GM19438 (cell line): ENCODE data around the gene NOD1.

Experiments used
- ATAC-seq: cut with Tn5 transposase; IDR thresholded peaks from one replicate; pipeline ENCODE4 v1.9.1; 2021; ENCODE audit warnings: low read depth; ENCODE audit not compliant: unreplicated experiment

Gene NOD1

DNA sequence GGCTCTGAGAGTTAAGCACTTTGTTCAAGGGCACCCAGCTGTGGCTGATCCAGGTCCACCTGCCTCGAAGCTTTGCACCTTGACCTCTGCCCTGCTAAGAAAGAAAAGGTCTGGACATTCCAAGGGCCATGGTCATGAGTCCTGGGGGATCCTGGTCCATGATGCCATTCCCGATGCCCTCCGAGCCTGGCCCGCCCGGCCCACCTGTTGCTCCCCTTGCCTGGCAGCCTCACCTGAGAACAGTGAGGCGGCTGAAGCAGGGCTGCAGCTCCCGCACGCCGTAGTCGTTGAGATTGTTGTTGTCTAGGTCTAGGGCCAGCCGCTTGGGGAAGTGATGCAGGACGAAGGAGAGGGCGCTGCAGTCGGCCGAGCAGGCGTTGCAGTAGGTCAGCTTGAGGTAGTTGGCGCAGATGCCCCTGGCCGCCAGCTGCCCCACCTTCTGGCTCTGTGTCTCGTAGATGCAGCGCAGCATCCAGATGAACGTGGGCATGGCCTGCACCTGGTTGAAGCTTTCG is 27.5 kb downstream of the NOD1 start:
- no peak for ATAC-seq

DNA sequence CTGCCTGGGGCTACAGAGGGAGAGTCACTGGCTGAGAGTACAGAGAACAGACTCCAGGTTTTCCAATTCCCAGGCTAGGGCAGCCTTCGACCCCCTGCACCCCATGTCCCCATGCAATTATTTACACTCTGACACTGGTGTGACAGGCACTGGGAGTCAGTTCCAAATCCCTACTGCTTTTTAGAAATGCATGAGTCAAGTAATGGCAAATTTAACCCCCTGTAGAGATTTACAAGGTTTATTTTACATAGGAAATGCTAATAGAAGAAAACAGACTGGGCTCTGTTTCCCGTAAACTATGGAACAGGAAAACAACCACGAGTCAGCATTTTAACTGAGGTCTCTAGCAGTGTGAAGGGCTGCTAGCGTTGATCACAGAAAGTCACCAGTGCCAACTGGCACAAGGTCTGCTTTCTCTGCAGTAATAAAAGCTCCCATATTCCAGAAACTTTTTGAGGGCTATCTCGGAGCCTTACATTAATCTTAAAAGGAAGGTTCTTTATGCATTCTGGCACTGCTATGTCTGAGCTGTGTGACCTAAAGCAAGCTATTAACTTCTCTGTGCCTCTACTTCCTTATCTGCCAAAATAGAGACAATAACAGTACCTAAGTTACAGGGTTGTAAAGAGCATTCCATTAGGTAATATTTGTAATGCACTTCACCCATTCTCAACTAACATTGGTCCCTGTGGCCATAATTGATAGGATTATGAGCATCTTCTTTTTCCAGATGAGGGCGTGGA is 28.2 kb downstream of the NOD1 start:
- ATAC-seq: no peak

DNA sequence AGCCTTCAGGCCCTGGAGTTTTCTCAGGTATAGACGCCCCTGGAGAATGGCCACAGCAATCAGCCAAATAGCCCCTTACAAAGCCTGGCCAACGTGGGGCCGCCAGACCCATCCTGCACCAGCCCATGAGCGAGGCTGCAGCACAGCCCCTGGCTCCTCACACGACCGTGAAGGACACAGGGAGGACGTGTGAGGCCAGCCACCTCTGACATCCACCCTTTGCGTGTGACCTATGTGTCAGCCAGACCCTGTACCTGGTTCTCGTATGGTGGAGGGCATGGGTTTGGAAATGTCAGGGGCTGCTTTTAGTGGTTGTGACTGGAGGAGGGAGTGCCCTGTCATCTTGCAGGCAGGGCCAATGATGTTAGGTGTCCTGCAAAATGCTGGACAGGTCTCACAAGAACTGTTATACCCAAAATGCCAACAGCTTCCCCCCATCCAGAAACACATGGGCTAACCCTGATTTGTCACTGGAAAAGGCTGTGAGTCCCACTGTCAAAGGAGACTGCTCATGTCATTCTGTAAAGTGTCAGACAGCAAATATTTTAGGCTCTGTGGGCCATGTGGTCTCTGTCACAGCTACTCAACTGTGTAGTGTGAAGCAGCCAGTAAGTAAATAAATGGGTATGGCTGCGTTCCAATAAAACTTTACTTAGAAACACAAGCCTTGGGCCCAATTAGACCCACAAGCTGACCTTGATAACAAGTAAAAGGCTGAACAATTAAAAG is 30.0 kb downstream of the NOD1 start:
- ATAC-seq: no peak

DNA sequence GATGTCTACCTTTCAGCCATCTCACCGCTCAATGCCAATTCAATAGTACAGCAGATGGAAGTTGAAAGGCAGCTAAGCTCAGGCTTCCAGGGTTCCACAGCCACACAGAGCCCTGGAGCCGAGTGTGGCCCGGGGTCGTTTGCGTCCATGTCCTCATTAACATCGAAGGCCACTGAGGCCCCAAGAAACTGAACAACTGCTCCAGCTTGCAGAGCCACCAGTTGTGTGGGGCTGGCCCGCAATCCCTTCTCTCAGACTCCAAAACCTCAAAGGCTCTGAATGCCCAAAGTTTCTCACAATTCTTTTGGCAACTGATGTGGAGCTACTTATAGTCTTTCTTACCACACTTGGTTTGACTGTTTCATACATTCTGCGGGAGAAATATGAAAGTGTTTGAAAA is 31.1 kb downstream of the NOD1 start:
- no peak for ATAC-seq

DNA sequence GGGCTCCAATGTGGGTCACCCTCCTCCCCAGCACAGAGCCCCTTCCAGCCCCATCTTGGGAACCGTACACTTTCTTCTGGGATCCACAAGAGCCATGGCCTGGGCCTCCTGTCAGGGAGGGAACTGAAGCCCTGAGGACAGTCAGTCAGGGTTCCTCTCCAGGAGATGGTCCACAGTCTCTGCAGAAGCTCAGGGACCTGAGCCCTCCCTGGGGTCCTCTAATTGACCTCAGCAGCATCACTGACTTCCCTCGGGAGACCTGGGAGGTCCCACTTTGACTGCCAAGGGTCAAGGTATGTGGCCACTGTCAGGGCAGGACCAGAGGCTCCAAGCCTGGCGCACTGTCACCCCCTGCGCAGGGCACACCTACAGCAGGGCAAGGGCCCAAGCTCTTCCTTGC is 32.3 kb downstream of the NOD1 start:
- ATAC-seq: no peak

DNA sequence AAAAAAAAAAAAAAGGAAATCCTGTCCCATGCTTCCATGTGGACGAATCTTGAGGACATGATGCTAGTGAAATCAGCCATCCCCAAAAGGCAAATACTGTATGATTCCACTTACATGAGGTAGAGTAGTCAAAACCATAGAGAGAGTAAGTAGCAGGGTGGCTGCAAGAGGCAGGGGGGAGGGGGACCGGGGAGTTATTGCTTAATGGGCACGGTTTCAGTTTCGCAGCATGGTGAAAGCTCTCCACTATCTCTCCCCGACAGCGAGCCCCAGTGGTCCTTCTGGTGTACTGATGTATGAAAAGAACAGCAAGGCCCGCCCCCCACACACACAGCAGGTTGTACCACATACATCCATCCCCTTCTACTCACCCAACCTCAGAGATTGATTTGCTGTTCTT is 32.8 kb downstream of the NOD1 start:
- peak; percentile 100 for ATAC-seq

DNA sequence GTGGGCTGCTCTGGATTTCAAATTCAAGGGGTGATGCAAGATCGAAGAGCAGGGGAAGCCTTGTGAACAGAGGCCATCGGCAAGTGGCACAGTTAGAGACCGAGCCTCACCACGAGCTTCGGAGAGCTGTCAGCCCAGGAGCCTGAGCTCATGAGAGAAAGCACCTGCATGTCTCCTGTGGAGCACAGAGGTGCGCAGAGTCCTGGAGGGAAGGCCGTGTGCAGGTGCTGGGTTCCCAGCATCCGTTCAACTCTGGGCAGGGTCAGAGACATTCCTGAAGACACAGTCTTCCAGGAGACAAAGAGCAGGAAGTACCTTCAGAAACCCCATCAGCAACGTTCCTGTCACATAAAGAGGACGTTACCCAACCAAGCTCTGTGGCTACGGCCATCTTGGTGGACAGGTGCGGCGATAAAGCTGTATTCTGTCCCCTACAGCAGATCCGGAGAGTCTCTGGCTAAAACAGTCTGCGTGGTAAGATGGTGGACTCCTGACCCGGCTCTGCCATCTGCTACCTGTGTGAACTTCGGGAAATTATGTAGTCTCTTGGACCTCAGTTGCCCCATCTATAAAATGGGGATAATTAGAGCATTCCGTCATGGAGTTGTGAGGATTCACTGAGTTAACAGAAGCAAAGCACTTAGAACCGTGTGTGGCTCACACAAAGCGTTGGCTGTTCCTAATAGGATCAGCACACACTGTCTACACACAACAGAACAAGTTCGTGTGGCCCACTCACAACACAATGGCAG is 40.6 kb downstream of the NOD1 start:
- no peak for ATAC-seq

DNA sequence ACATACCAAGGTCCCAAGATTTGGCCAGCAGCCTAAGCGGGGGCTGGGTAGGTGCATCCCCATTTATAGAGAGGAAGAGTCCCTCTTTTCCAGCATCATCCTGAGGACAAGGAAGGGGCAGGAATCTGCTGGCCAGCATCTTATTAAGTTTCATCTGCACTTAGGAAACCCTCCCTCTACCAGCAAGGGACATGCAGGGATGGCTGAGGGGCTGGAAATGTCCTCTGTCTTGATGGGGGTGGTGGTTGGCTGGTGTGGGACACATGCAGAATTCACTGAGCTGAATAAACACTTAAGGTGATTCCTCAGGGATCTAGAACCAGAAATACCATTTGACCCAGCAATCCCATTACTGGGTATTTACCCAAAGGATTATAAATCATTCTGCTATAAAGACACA is 42.1 kb downstream of the NOD1 start:
- ATAC-seq: no peak

DNA sequence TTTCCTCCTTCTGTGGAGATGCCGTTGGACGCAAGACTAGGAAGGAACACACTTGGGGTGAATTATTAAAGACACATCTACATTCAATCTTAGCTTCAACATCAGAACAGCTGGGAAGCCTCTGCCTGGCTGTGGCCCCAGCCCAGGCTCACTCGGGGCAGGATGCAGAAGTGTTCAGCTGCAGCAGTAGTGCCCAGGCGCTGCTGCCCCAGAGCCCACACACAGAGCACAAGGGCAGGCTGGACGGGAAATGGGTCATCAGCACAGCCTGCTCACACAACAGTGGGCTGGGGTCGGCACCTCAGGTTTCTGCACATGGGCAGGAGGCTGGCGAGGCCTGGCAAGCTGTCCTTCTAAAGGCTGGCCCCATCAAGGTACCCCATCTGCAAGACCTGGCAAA is 42.5 kb downstream of the NOD1 start:
- ATAC-seq: no peak

DNA sequence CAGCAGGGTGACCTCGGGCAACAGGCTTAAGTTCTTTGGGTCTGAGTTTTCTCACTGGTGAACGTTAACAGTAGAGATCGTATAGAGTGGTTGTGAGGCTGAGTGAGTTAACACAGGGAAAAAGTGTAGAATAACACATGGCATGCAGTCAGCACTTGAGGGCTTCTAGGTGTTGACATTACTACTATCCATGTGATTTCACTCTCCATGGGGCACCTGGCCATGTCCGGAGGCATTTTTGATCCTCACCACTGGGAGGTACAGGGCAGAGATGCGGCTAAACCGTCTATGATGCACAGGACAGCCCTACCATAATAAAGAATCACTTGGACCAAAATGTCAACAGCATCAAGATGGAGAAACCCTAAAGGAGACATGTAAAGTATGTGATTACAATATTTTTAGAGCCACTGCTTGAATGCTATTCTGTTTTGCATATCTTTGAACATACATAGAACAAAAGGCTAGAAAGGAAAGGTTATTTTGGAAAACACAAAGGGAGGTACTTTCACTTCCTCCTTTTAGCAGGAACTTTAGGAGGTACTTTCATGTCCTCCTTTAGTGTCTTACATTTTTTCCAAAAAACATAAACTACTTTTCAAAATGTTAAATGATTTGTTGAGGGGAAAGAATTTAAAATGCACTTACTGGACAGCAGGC is 44.3 kb downstream of the NOD1 start:
- ATAC-seq: no peak

DNA sequence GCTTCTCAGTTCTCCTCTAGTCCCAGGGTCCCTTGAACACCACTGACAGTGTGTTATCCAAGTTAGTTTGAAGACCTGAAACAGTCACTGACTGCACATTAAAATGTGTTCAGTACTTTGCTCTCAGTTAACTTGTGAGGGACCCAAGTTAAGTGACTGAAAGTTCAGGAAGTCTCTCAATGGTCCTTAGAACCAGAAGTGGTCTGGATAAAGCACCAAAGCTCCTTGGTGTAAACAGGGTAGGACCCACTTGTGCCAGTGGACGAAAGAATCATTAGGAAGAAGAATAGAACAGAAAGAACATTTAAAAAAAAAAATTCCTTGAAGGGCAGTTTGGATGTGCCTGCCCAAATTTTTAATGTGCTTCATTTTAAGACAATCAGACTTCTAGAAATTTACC is 45.1 kb downstream of the NOD1 start:
- ATAC-seq: no peak

DNA sequence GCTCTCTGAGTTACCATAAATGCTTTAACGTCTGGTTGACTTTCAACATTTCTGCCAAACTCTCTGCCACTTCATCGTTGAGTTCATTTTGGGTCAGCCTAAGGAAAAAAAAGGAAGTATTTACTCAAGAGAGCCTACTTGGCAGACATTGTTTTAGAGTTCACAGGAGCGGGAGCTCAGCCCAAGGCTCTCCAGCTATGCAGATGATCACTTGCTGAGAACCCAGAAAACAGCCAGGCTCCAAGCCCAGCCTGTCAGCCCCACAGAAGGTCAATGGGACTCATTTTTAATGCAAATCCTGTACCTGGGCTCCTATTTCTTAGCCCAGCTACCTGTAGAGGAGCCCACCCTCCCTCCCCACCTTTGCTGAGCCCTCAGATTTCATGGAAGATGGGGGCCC is 45.5 kb downstream of the NOD1 start:
- ATAC-seq: no peak

DNA sequence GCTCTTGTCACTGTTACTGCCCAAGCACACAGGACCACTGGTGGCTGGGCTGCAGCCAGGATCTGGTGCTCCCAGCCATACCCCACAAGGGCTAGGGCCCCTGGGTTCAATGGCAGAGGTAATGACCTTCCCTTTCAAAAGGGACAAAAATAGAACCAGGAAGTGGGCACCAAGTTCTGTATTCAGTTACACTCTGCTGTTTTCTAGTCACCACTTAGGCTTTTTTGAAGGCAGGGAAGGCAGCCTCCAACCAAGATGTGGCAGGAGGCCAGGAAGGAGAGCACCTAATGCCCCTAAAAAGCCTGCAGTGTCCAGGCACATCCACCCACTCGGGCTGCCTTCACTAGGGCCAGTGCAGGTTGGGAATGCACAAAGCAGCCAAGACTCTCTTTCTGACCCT is 47.8 kb downstream of the NOD1 start:
- no peak for ATAC-seq

DNA sequence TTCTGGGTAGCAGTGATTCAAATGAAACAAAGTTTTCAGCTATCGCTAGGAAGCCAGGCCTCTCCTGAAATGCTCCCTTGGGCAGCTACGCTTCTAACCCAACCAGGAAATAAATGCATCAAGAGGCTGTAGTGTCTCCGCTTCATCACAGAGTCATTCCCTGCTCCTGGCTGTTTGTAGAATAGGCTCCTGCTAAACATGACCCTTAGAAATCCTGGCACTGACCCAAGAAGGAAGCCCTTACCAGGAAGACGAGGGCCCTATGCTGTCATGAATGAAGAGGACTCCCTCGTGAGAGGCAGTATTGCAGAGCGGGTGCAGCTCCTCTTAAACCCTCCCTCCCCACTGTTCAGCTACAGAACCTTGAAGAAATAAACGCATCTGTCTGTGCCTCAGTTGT is 48.3 kb downstream of the NOD1 start:
- ATAC-seq: no peak

DNA sequence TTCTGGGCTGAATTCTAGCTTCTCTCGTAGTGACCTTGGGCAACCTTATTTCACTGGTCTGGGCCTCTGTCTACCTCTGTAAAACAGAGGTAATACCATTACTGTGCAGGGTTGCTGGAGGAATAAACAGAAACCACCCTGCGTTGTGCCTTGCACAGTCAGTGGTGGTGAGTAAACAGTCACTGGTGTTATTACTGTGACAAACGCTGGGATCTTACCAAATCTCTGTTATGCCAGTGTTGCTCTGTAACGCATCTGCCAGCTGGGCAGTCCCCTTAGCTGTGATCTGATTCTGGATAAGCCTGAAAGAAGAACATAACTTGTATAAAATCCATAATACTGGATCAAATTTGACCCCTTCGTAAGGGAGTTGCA is 49.4 kb downstream of the NOD1 start:
- ATAC-seq: no peak

DNA sequence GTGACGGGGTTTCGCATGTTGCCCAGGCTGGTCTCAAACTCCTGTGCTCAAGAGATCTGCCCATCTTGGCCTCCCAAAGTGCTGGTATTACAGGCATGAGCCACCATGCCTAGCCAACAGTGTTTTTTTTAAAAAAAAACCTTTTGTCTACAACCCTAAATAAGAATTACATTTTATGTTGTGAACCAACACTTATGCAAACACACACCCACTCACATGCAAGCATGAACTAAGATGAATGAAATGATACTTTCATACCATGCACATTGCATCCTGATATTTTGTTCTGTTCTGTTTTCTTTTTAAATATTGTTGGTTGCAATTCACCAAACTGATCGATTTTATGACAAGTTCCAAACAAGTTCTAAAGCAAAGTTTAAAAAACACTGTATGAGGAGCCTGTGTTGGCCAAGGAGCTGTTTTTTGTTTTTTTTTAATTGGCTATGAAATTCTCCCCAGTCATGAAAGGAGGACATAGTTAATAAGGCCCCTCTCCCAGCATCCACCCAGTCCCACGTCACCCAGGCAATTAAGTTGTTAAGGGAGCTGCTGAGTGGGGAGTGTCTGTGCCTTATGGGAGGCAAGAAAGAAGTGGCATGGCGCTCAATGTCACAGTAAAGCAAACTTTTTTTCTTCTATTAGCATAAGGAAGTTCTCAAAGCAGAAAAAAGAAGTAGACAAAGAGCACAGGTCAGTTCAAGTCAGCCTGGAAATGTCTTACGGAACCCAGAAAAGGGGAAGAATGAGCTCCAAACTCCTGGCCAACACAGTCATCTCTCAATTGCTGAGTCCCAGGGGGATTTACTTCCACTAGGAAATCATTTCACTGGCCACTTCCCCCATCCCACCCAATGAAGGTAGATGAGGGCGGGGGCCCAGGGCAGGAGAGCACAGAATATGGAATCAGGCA is 50.1 kb downstream of the NOD1 start:
- no peak for ATAC-seq

DNA sequence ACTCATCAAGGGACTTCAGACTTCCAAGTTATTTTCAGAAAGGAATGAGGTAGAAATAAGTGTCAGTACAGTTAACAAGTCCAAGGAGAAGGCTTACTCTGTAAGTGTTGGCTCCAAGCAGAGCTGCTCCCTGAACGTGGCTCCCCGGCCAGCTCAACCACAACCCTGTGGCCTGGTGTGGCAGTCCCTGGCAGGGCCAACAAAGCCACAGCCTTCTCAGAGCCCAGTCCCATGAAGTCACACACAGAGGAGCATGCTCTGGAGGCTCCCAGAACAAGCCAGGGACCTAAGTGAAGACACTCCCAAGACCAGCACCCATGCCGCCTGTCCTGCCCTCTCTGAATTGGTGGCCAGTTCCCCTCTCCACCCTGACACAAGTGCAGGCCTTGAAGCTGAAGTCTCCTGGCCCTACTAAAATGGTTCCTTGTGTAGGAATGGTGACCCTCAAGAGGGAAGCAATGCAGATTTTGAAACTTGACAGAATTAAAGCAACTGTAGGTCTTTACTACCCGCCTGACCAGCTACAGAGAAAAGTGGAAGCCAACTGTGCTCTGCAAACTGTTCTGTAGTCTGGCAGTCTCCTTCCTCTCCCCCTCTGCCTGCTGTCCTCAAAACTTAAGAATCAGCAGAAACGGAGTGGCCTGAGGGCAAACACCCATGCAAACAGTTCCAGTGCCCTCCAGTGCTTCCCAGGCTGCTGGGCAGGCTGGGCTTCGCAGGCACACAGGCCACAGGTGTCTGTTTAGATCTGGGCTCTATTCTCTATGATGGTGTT is 51.1 kb downstream of the NOD1 start:
- ATAC-seq: no peak

DNA sequence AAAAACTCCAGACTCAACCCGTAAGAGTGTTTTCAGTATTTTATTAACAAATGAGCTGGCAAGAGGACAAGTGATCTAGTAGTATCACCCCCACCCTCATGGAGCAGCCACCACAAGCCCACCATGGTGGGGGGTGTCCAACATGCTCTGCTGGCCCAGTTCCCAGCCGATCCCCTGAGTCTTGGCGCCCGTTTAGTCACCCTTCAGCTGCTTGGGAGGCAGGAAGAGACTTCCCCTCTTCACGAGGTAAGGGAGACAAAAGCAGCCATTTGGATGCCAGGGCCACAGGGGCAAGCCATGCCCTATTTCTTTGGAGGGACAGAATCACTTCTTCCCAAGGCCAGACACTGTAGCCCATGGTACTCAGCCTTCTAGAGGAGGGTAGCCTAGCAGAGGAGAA is 54.1 kb downstream of the NOD1 start:
- no peak for ATAC-seq

DNA sequence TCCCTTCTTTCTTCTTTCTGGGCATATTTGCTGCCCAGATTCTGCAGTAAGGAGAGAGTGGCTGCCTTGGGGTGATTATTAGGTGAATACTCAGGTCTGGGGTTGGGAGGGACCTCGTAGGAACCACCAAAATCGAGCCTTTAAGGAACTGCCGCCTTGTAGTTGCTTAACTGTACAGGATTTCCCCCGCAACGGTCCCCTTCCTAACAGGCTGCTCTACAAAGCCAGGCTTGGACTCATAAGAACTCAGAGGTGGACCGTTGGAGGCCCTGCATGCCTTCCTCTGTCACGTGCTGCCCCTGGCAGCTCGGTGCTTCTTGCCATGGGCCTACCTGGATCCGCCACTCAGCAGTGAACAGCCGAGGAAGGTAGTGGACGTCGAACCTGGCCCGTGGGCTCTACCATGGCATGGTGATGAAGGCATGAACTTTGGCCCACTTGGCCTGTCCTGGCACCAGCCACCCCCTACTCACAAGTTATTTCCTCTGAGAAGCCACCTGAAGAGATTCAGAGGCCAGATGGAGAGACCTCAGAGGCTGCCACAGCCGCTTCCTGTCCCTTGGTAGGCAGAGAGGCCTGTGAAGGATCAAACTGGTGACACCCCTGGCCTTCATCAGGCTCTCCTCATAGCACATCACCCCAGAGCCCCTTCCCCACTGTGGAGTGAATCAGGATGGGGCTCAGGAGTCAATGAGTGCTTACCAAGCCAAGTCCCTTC is 54.6 kb downstream of the NOD1 start:
- no peak for ATAC-seq
